RWPE1 (cell line): ENCODE results near the gene LIFR.

Experiments used
- CTCF ChIA-PET: fragments of 350-600 bp; sonication (Branson Sonifier 250); formaldehyde crosslinking; extraction: SDS; loops from one replicate; lab custom pipeline; 2021; lab: Yijun Ruan, JAX
- POLR2A ChIA-PET: fragments of 400-600 bp; formaldehyde crosslinking; extraction: SDS; loops from one replicate; lab custom pipeline; 2020; ENCODE audit warnings: antibody characterized with exemption; ENCODE audit not compliant: low non-redundant PET; lab: Yijun Ruan, JAX
- DNase-seq: peaks from one replicate; pipeline ENCODE4 v3.0.0; 2012; ENCODE audit warnings: low spot score
- H3K27ac ChIP-seq: fragments of 450-650 bp; 2 replicates; pipeline ENCODE4 v1.5.1; 2017
- CTCF ChIP-seq: fragments of 450-650 bp; conservative IDR thresholded peaks from 2 replicates; pipeline ENCODE4 v1.5.1; 2017; ENCODE audit warnings: low read depth, mild to moderate bottlenecking

The LIFR gene

DNA sequence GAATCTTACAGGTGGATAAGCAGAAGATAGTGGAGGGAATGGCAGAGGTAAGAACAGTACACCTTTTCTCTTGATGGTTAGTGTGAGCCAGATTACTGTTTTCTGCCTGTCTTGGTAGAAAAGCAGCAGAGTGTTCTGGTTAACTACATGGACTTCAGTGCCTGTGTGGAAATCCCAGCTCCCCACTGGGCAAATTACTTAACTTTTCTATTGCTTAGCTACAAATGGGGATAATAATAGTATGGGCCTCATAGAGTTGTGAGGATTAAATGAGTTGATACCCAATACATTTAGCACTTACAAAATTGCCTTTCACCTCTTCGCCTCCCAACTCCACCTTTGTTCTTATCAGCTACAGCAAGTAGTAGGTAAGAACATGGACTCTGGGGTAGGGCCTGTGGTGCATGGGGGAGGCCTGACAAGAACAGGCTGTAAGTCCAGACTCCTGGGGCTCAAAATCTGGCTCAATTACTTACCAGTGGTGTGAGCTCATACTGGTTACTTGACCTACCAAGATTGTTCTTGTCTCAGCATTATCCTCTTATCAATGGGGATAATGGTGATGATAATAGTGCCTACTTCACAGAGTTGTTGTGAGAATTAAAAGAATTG, 125.1 kb downstream of the LIFR start:
- no peak overlapping the region for H3K27ac ChIP-seq
- TF ChIP-seq CTCF, result no peak
- POLR2A ChIA-PET, result no interaction called here
- CTCF ChIA-PET, result interaction anchor here (0.7 to 2.3 kb wide), 3 partner anchors 10 to 166 kb away, joined by 3 to 8 read pairs (median 5); no protein-coding TSS in a partner anchor
- DNase-seq, result no peak

GRCh38 chr5:38426986-38427950, 129.2 kb downstream of the LIFR start:
- peak; percentile 55 for DNase-seq
- H3K27ac ChIP-seq, result no peak overlapping the region
- CTCF ChIA-PET, result interaction anchor here (0.6 to 1.2 kb wide), 4 partner anchors 14 to 1268 kb away, joined by 3 to 4 read pairs (median 4); no protein-coding TSS in a partner anchor
- no peak for TF ChIP-seq CTCF
- POLR2A ChIA-PET, result no interaction called here

GRCh38 chr5:38426490-38426889, 130.0 kb downstream of the LIFR start:
- H3K27ac ChIP-seq, result no peak overlapping the region
- DNase-seq, result peak; percentile 51
- TF ChIP-seq CTCF, result no peak
- POLR2A ChIA-PET, result no interaction called here
- CTCF ChIA-PET, result interaction anchor here (1.2 kb wide), 1 partner anchor 15 kb away, joined by 4 read pairs; no protein-coding TSS in a partner anchor
